ENCODE data around the gene NPHP4.

Gene NPHP4

DNA sequence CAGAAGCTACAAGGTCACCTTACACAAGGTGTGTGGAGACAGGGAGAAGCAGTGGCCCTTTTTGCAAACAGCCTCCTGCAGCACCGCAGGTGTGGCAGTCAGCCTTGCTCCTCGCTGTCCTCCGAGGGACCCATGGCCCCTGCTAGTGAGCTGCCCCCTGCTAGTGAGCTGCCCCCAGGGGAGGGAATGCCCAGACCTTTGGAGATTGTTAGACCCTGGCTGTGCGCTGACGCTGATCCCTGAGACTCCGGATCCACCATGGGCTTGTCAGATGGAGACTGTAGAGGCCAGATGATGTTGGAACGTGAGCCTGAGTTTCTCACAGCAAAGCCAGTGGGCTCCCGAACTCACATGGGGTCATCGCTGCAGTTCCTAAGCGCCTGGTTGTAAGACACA lies 172.2 kb downstream of the NPHP4 start:
- no peak for DNase-seq

DNA sequence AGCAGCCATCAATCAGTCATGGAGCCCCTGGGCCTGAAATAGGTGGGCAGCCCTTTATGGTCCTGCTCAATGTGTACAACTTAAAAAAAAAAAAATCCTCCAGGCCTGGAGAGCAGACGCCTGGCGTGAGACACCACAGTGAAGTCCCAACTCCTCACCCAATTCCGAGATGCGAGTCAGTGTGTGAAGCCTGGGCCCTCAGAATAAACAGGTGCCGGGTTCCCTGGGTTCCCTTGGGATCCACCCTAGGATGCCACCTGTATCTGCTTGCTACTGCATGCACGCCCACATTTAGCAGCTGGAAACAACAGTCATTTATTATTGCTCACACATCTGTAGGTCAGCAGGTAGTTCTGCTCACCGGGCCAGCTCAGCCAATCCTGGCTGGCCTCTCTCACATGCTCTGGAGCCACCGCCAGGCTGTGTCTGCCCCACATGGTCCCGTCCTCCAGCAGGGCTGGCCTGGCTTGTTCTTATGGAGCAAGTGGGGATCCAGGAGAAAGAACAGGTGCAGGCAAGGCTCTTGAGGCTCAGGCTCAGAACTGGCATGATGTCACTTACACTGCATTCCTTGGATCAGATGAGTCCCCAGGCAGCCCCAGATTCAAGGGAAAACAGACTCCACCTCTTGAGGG lies 172.7 kb downstream of the NPHP4 start:
- DNase-seq, result no peak

DNA sequence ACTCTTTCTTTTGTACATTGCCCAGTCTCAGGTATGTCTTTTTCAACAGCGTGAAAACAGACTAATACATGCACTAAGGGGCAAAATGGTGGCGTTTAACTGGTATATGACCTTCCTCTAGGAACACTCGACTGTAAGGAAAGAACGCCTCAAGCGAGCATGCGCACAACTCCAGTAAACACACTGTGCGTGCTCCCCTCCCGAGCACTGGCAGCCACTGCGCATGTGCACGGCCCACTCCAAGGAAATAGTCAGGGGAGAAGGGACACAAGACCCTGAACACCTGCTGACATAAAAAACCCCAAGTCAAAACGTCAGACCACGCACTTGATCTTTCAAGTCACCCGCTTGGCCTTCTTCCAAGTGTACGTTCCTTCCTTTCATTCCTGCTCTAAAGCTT lies 173.5 kb downstream of the NPHP4 start:
- no peak for DNase-seq

DNA sequence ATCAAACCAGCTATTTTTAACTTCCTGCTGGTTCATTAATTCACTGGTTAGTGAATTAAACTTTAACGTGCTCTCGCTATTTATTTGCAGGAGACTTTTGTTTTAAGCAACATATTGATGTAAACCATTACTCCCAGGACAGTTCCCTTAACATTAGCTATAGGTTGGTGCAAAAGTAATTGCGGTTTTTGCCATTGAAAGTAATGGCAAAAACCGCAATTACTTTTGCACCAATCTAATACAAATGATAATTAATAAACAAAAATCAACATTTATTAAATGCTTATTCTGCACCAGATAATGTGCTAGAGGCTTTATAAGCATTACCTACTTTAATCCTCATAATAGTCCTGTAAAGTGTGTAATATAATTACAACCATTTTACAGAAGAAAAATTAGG lies 176.5 kb downstream of the NPHP4 start:
- no peak for DNase-seq

DNA sequence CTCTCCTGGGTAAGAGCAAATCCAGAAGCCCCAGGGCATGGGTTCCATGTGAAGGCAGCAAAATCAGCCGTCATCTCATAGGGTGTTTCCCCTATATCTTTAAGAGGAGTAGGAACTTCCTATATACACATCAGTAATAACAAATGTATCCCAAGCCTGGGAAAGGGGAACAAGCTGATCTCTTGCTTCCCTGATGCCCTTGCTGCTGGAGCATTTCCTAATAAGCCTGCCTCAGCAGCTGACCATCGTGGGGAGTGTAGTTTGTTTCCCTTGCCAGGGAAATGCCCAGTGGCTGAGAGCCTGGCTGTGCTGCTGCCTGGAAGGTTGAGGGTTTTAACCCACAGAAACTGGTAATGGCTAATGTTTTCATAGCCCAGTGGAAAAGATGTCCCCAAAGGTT lies 177.0 kb downstream of the NPHP4 start:
- DNase-seq, result no peak

DNA sequence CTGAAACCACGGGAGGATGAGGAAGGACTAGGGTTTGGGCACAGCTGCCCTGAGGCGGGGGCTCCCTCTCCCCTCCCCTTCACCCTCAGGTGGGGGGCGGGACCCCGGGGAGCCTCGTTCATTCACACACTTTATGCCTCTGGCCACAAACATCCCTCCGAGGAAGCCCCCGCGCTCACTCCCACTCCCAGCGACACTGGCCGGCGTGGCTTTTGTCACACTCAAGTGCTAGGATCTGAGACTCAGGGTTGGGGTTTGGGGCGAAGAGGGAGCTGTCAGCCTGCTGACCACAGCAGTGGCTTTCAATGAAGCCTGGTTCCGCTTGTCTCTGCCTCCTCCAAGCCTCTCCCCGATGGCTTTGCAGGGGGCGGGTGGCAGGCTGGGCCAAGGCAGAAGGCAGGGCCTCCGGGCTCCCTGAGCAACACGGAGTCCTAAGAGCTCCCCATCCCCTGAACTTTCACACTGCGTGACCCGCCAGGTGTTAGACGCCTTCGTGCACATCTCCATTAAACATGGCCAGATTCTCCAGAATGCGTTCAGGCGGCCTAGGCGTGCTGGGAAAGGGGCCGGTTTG lies 178.1 kb downstream of the NPHP4 start:
- no peak for DNase-seq

DNA sequence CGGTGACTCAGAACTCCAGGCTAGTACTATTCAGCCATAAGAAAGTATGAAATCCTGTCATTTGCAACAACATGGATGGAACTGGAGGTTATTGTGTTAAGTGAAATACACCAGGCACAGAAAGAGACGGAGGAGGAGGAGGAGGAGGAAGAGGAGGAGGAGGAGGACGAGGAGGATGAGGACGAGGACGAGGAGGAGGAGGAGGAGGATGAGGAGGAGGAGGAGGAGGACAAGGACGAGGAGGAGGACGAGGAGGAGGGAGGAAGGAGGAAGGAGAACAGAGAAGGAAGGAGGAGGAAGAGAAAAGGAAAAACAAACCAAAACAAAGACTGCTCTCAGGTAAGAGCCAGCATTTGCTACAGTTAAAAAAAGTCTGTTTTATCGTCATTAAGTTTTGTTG lies 178.7 kb downstream of the NPHP4 start:
- no peak for DNase-seq
